Measurements from ENCODE around the gene TAP1. TPM values are rescaled to one million over a fixed set of nuclear protein-coding genes. Genes with fewer than 3 reads are reported as not detected.

The TAP1 gene
- total and polyA plus RNA-seq, 2 of the 8 experiments (the other 6 are each of a cell fraction or from before 2014, with no cell fraction given): 16.8 to 22.0 TPM

- no peaks in the 10 kb centered on the region for H3K79me1 ChIP-seq (ENCODE audit: low read depth, low read length)
- H3K23me2 ChIP-seq (ENCODE audit: low read depth, low read length): peaks cover 13% of the 10 kb centered on the region
- H4K8ac ChIP-seq (ENCODE audit: extremely low read depth, insufficient read depth, low read length): no peak overlapping the region
- FAIRE-seq: no peak
- H3K4me2 ChIP-seq (ENCODE audit: insufficient read depth in 1 of 2, low read depth in 2 of 2, low read length in 2 of 2): peak overlapping the region; percentile 92 to 93
- 27% methylated on average over 19 of the region's 19 CpGs; no CpG with 5 or more reads in 1 of the 2 experiments for WGBS, 2 experiments (ENCODE audit: extremely low coverage in 1 of 2, insufficient coverage in 1 of 2, insufficient read length in 1 of 2, insufficient replicate concordance in 2 of 2, low coverage in 1 of 2, low lambda C conversion rate in 2 of 2, missing lambda C conversion rate in 1 of 2)
- DNase-seq (ENCODE audit: low read depth in 1 of 2, low spot score in 2 of 2): no peak
- no peak overlapping the region for H3K4ac ChIP-seq (replicated peaks; ENCODE audit: insufficient read length, low read depth, low read length)
- peak overlapping the region in 3 of 4 experiments; percentile 59 to 93 (median 87); a peak in 4 of 8 replicates for H3K4me3 ChIP-seq (ENCODE audit: extremely low read depth in 1 of 4, insufficient read depth in 2 of 4, low read depth in 3 of 4, low read length in 4 of 4)
- H3K27me3 ChIP-seq (replicated peaks in 1 of 4; ENCODE audit: control insufficient read depth in 3 of 4, extremely low read depth in 1 of 4, insufficient read depth in 3 of 4, low read length in 3 of 4): peaks cover 0 to 11% (median 10%) of the 10 kb centered on the region in 4 experiments; a peak in 4 of 7 replicates
- H3K9me3 ChIP-seq (ENCODE audit: insufficient read depth in 2 of 2, low read depth in 1 of 2, low read length in 1 of 2): no peaks in the 10 kb centered on the region
- H2BK5ac ChIP-seq (ENCODE audit: low read depth, low read length): no peak overlapping the region
- POLR2A ChIA-PET (ENCODE audit: partially characterized antibody): interaction anchor here (1.3 to 3.0 kb wide), 6 partner anchors 9 to 127 kb away, joined by 4 to 25 read pairs (median 5); partner anchors contain the start of genes PSMB9 and TAP1
- no peak overlapping the region for H2BK12ac ChIP-seq (ENCODE audit: low read depth, low read length)
- peaks cover 0 to 2% of the 10 kb centered on the region in 2 experiments for H4K20me1 ChIP-seq (replicated peaks in 1 of 2; ENCODE audit: control insufficient read depth in 1 of 2, insufficient read depth in 2 of 2, low read length in 2 of 2)
- no peak overlapping the region for H3K27ac ChIP-seq (ENCODE audit: low read depth, low read length)
- no peak overlapping the region for H2AK5ac ChIP-seq (ENCODE audit: low read depth, low read length)
- CTCF ChIA-PET (ENCODE audit: partially characterized antibody): interaction anchor here (0.8 to 11.2 kb wide), 11 partner anchors 9 to 432 kb away, joined by 3 to 402 read pairs (median 5); partner anchors contain the start of genes HLA-DMA, PSMB9 and TAP1
- H2AFZ ChIP-seq (ENCODE audit: low read length): no peak overlapping the region
- no peak overlapping the region for H3K23ac ChIP-seq (ENCODE audit: insufficient read length)
- no peak overlapping the region for H3K9ac ChIP-seq (replicated peaks in 1 of 4; ENCODE audit: extremely low read depth in 1 of 4, low read depth in 3 of 4, low read length in 3 of 4)
- no peak overlapping the region for H4K5ac ChIP-seq (ENCODE audit: insufficient read length, low read depth, low read length)
- no peak overlapping the region; the same call in 1 of the 2 replicates for H3K18ac ChIP-seq (ENCODE audit: extremely low read depth, low read length)
- no peak overlapping the region for H2BK20ac ChIP-seq (ENCODE audit: low read length)
- H4K91ac ChIP-seq (replicated peaks; ENCODE audit: insufficient read length, low read length): no peak overlapping the region
- H3K4me1 ChIP-seq (replicated peaks in 1 of 4; ENCODE audit: control insufficient read depth in 3 of 4, insufficient read depth in 4 of 4, low read length in 3 of 4): peaks cover 0 to 3% (median 0%) of the 10 kb centered on the region in 4 experiments; a peak in 2 of 7 replicates
- no peak overlapping the region for H3K56ac ChIP-seq (replicated peaks; ENCODE audit: insufficient read length, low read depth, low read length)
- peaks cover 0 to 5% (median 0%) of the 10 kb centered on the region in 4 experiments; a peak in 5 of 8 replicates for H3K36me3 ChIP-seq (ENCODE audit: control insufficient read depth in 2 of 4, insufficient read depth in 4 of 4, low read length in 3 of 4)
- TF ChIP-seq E2F6 (IDR thresholded peaks at IDR 0.05): peak; percentile 72
- TF ChIP-seq FOSL1 (IDR thresholded peaks at IDR 0.05; ENCODE audit: insufficient read depth, low read depth, low read length): no peak
- peak; percentile 94 for TF ChIP-seq TBP (IDR thresholded peaks at IDR 0.05; ENCODE audit: low read depth, low read length)
- H2BK15ac ChIP-seq (ENCODE audit: low read length): no peak overlapping the region
- H3K14ac ChIP-seq (ENCODE audit: insufficient read length): no peak overlapping the region
- H3K79me2 ChIP-seq (ENCODE audit: control insufficient read depth in 1 of 2, insufficient read depth in 2 of 2, low read length in 2 of 2): no peaks in the 10 kb centered on the region
- no peak overlapping the region for H2BK120ac ChIP-seq (replicated peaks; ENCODE audit: low read depth, low read length)
These were observed 8.6 kb downstream of the TAP1 start for GRCh38 chr6:32844839-32845383.

All from H1 (cell line).